HL-60 (cell line): ENCODE results near the gene MAN1A2.

ENCODE experiments used
- TF ChIP-seq, protein P1 (sequence below): IDR thresholded peaks from 2 replicates; pipeline ENCODE4 v1.6.1; 2012; ENCODE audit warnings: low read depth; ENCODE audit not compliant: insufficient replicate concordance
- TF ChIP-seq, protein P2 (sequence below): IDR thresholded peaks from one replicate; pipeline ENCODE4 v1.5.1; 2011; ENCODE audit warnings: low read length, control low read depth, inconsistent platforms; ENCODE audit not compliant: insufficient read depth

DNA sequence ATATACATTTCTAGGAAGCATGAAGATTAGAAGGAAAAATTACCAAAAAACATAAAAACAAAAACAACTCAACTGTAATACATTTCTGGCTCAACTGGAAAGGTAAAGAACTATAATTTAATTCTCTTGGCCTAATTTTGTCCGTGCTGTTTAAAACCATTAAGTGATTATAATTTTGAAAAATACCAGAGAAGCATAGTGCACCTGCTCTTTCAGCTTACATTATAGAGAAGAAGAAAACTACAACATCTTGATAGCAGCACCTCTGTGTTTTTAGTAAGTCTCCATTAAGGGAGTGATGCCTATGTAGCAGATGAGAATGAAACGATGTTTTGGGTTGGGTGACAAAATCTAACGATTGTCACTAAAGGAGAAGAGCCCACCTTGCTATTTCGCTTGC is 19.3 kb upstream of the MAN1A2 start:
- TF ChIP-seq, protein P1, sequence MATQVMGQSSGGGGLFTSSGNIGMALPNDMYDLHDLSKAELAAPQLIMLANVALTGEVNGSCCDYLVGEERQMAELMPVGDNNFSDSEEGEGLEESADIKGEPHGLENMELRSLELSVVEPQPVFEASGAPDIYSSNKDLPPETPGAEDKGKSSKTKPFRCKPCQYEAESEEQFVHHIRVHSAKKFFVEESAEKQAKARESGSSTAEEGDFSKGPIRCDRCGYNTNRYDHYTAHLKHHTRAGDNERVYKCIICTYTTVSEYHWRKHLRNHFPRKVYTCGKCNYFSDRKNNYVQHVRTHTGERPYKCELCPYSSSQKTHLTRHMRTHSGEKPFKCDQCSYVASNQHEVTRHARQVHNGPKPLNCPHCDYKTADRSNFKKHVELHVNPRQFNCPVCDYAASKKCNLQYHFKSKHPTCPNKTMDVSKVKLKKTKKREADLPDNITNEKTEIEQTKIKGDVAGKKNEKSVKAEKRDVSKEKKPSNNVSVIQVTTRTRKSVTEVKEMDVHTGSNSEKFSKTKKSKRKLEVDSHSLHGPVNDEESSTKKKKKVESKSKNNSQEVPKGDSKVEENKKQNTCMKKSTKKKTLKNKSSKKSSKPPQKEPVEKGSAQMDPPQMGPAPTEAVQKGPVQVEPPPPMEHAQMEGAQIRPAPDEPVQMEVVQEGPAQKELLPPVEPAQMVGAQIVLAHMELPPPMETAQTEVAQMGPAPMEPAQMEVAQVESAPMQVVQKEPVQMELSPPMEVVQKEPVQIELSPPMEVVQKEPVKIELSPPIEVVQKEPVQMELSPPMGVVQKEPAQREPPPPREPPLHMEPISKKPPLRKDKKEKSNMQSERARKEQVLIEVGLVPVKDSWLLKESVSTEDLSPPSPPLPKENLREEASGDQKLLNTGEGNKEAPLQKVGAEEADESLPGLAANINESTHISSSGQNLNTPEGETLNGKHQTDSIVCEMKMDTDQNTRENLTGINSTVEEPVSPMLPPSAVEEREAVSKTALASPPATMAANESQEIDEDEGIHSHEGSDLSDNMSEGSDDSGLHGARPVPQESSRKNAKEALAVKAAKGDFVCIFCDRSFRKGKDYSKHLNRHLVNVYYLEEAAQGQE = no peak
- TF ChIP-seq, protein P2, sequence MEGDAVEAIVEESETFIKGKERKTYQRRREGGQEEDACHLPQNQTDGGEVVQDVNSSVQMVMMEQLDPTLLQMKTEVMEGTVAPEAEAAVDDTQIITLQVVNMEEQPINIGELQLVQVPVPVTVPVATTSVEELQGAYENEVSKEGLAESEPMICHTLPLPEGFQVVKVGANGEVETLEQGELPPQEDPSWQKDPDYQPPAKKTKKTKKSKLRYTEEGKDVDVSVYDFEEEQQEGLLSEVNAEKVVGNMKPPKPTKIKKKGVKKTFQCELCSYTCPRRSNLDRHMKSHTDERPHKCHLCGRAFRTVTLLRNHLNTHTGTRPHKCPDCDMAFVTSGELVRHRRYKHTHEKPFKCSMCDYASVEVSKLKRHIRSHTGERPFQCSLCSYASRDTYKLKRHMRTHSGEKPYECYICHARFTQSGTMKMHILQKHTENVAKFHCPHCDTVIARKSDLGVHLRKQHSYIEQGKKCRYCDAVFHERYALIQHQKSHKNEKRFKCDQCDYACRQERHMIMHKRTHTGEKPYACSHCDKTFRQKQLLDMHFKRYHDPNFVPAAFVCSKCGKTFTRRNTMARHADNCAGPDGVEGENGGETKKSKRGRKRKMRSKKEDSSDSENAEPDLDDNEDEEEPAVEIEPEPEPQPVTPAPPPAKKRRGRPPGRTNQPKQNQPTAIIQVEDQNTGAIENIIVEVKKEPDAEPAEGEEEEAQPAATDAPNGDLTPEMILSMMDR = no peak
